Neutrophil (primary cell): ENCODE data around the gene ITPRIPL2.

Experiments
- H3K27ac ChIP-seq: fragments of 200-600 bp; sonication (generic); 2 replicates; pipeline ENCODE4 v1.5.1; 2016; ENCODE audit warnings: mild to moderate bottlenecking, moderate library complexity
- H3K27me3 ChIP-seq: fragments of 200-600 bp; sonication (generic); 2 replicates; pipeline ENCODE4 v1.6.0; 2016; ENCODE audit warnings: mild to moderate bottlenecking
- H3K36me3 ChIP-seq: fragments of 200-600 bp; sonication (generic); 2 replicates; pipeline ENCODE4 v1.5.1; 2017
- H3K4me1 ChIP-seq, 2 experiments: fragments of 200-600 bp in 1 of 2; sonication (generic) in 1 of 2; 1 replicate in 1 of 2; 2 replicates in 1 of 2; pipeline versions ENCODE4 v1.5.1 to v1.6.1; 2013 to 2016; ENCODE audit warnings: low read depth in 1 of 2, low read length in 1 of 2, mild to moderate bottlenecking in 1 of 2, moderate library complexity in 1 of 2; ENCODE audit not compliant: control insufficient read depth in 1 of 2, insufficient read depth in 1 of 2
- H3K4me3 ChIP-seq, 2 experiments: fragments of 200-600 bp in 1 of 2; sonication (generic) in 1 of 2; 1 replicate in 1 of 2; 2 replicates in 1 of 2; pipeline ENCODE4 v1.5.1; 2013 to 2016; ENCODE audit warnings: low read depth in 1 of 2, low read length in 1 of 2, mild to moderate bottlenecking in 1 of 2, moderate library complexity in 1 of 2
- H3K9me3 ChIP-seq: fragments of 200-600 bp; sonication (generic); 2 replicates; pipeline ENCODE4 v1.5.1; 2016
- CTCF ChIP-seq: fragments of 200-600 bp; sonication (generic); IDR thresholded peaks from 2 replicates; pipeline ENCODE4 v1.5.1; 2016; ENCODE audit warnings: antibody characterized with exemption

Gene ITPRIPL2

GRCh38 chr16:19113577-19114358 is at the start of gene ITPRIPL2:
ITPRIPL2 (plus strand) TSS chr16:19113964; CDS start chr16:19114462, 498 bp downstream.
- H3K9me3 ChIP-seq: no peaks in the 10 kb centered on the region
- H3K4me1 ChIP-seq: peaks cover 14 to 17% of the 10 kb centered on the region in 2 experiments
- peak within 1 kb of the TSS; percentile 50 to 56 for H3K4me3 ChIP-seq
- H3K36me3 ChIP-seq: no peaks in the 10 kb centered on the region
- no peak for TF ChIP-seq CTCF
- H3K27me3 ChIP-seq: peaks cover 50% of the 10 kb centered on the region
- H3K27ac ChIP-seq: no peak within 1 kb of the TSS

GRCh38 chr16:19066988-19067348 is 46.8 kb upstream of the ITPRIPL2 start:
- H3K4me3 ChIP-seq: peak overlapping the region; percentile 80 to 81
- H3K27ac ChIP-seq: peak overlapping the region; percentile 99
- no peaks in the 10 kb centered on the region for H3K27me3 ChIP-seq
- H3K4me1 ChIP-seq: peaks cover 17 to 19% of the 10 kb centered on the region in 2 experiments
- TF ChIP-seq CTCF: no peak
- H3K36me3 ChIP-seq: no peaks in the 10 kb centered on the region
- H3K9me3 ChIP-seq: no peaks in the 10 kb centered on the region

- Histone ChIP-seq H3K36me3 (no peaks in the 10 kb centered on the region), H3K9me3 (no peaks in the 10 kb centered on the region), H3K27ac (peak within 1 kb of the TSS; percentile 99), H3K4me3 (peak within 1 kb of the TSS; percentile 80 to 81), H3K27me3 (no peaks in the 10 kb centered on the region), H3K4me1 (peaks cover 23 to 26% of the 10 kb centered on the region in 2 experiments)
- peak; percentile 34 for TF ChIP-seq CTCF
These were observed 46.2 kb upstream of the ITPRIPL2 start, which contains the start of gene COQ7 for GRCh38 chr16:19067349-19068236. COQ7 (plus strand) TSS chr16:19067614; CDS start chr16:19067665, 51 bp downstream.

GRCh38 chr16:19068237-19068815 is 45.4 kb upstream of the ITPRIPL2 start:
- H3K27me3 ChIP-seq: no peaks in the 10 kb centered on the region
- H3K9me3 ChIP-seq: no peaks in the 10 kb centered on the region
- H3K4me3 ChIP-seq: peak overlapping the region; percentile 80 to 81
- no peaks in the 10 kb centered on the region for H3K36me3 ChIP-seq
- peaks cover 30 to 33% of the 10 kb centered on the region in 2 experiments for H3K4me1 ChIP-seq
- TF ChIP-seq CTCF: no peak
- peak overlapping the region; percentile 99 for H3K27ac ChIP-seq
